GM12801 (cell line): ENCODE results near the gene MTR.

Experiments
- TF ChIP-seq, protein P1 (sequence below): IDR thresholded peaks from one replicate; pipeline ENCODE4 v1.5.1; 2011; ENCODE audit warnings: control low read depth; ENCODE audit not compliant: insufficient read length; ENCODE audit errors: extremely low read depth

The MTR gene

DNA sequence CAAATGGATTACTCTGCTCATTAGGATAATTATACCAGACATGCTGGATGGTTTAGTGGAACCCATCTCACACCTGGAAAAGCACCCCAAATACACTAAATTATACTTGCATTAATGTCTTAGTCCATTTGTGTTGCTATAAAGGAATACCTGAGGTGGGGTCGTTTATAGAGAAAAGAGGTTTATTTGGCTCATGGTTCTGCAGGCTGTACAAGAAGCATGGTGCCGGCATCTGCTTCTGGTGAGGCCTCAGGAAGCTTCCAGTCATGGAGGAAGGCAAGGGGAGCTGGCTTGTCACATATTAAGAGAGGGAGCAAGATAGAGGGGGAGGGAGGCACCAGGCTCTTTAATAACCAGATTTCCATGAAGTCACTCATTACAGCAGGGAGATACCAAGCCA, 113.6 kb downstream of the MTR start:
- TF ChIP-seq, protein P1, sequence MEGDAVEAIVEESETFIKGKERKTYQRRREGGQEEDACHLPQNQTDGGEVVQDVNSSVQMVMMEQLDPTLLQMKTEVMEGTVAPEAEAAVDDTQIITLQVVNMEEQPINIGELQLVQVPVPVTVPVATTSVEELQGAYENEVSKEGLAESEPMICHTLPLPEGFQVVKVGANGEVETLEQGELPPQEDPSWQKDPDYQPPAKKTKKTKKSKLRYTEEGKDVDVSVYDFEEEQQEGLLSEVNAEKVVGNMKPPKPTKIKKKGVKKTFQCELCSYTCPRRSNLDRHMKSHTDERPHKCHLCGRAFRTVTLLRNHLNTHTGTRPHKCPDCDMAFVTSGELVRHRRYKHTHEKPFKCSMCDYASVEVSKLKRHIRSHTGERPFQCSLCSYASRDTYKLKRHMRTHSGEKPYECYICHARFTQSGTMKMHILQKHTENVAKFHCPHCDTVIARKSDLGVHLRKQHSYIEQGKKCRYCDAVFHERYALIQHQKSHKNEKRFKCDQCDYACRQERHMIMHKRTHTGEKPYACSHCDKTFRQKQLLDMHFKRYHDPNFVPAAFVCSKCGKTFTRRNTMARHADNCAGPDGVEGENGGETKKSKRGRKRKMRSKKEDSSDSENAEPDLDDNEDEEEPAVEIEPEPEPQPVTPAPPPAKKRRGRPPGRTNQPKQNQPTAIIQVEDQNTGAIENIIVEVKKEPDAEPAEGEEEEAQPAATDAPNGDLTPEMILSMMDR = no peak

DNA sequence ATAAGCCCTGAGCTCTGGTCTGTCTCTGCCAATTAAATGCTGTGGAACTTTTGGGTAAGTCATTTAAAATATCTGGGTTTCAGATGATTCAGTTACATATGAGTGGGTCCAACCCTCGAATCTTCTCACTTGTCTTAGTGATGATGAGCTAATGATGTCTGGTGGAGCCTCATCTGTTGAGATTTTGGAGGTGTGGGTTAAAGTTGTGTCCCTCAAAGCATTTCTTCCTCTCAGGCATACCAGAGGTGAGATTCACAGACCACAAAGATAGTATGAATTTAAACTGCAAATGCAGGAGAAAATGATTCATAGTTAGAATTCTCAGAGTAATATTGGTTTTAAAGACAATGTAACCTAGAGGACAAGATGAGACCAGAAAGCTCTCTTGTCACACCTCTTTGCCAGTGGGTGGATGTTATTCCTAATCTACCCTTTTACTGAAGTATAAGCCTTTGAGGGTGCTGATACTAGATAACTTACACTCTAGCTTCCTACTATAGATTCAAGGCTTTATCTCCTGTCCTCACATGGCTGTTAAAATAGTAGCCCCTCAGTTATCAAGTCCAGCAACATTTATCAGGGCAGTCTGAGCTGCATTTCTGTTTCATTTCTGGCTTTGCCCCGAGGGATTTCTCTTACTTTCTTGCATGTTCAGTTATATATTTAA, 118.4 kb downstream of the MTR start:
- TF ChIP-seq, protein P1 = no peak

DNA sequence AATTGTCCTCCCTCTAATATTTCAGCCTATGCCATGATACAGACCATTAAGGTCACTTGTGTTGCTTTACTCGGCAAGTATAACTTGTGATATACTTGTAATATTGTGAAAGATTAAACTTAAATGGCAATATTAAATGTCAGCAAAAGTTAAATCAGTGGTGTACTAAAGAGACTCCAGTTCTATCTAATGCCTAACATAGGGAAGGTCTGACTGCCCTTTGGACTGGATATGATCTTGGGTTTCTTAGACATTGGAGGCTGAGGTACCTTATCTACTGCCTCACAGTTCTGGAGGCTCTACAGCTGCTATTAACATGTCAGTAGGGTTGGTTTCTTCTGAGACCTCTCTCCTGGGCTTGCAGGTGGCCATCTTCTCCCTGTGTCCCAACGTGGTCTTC, 119.3 kb downstream of the MTR start:
- TF ChIP-seq, protein P1 = no peak

DNA sequence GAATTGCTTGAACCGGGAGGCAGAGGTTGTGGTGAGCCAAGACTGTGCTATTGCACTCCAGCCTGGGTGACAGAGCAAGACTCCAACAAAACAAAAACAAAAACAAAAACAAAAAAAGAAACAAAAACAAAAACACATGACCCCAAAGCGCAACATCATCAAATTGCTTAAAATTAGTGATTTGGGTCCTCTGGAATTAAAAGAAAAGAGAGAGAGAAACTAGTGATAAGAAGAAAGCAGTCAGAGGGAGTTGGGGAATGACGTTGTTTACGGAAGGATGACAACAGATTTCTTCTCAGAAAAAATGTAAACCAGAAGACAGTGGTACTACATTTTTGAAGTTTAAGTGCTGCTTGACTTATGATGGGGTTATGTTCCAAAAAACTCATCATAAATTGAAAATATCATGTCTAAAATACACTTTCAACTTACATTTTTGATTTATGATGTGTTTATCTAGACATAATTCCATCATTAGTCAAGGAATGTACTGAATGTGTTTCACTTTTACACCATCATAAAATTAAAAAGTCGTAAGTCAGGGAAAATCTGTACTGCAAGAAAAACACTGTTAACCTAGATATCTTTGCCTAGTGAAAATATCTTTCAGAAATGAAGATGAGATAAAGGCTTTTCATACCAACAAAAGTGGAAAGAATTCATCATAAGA, 121.2 kb downstream of the MTR start:
- TF ChIP-seq, protein P1 = no peak

DNA sequence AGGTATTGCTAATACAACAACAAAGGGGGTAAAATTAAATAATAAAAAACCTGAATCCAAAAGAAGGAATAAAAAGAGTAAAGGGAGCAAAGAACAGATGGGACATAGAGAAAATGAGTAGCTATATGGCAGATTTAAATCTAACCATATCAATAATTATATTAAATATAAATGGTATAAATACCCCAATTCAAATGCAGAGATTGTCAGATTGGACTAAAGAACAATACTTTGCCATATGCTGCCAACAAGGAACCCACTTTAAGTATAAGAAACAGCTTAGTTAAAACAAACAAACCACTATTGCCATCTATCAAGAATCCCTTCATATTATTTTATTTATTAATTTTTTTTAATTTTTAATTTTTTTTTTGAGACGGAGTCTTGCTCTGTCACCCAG, 122.4 kb downstream of the MTR start:
- TF ChIP-seq, protein P1 = no peak

DNA sequence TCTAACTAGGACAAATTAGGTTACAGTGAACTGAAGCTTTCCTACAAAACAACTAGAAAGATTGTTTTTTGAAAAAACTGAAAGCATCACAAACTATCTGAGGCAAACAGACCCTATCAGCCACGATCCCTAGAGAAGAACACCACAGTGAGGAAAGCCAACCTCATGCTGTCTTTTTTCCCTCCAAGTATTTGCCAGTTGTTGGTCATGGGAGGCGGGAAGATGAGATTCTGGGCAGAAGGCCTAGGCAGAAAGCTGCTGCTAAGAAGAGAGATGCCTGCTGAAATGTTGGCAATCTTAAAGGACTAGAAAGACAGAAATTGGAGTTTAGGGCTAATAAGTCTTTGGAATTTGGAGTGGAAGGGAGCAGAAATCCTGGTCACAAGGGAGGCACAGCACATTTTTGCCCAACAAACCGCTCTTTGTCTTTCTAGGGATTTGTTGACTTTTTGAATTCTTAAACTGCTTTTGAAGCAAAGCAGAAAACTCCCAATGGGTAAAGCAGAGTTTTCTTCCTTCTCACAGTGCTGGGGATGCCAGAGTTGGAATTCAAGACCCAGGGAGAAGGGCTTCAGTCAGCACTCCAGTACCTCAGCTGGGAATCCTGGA, 125.3 kb downstream of the MTR start:
- TF ChIP-seq, protein P1 = no peak

DNA sequence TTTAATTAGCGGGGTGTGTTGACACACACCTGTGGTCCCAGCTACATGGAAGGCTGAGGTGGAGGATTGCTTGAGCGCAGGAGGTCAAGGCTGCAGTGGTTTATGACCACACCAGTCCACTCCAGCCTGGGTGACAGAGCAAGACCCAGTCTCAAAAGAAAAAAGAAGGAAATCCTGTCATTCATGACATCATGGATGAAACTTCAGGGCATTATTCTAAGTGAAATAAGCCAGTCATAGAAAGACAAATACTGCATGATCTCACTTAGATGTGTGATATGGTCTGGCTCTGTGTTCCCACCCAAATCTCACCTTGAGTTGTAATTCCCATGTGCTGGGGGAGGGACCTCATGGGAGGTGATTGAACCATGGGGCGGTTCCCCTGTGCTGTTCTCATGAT, 126.5 kb downstream of the MTR start:
- TF ChIP-seq, protein P1 = no peak
